Erythroblast (primary cell): ENCODE results near the gene ACTR1A.

Experiments
- GATA1 ChIP-seq: IDR thresholded peaks from 2 replicates; pipeline ENCODE4 v1.6.1; 2011; ENCODE audit warnings: low read depth, mild to moderate bottlenecking, control low read depth, low read length, moderate library complexity
- POLR2A ChIP-seq: IDR thresholded peaks from 2 replicates; pipeline ENCODE4 v1.6.1; 2011; ENCODE audit warnings: mild to moderate bottlenecking, low read length

GRCh38 chr10:102517553-102517952 lies 15.0 kb upstream of the ACTR1A start:
- no peak for TF ChIP-seq POLR2A
- TF ChIP-seq GATA1 = no peak
